ENCODE measurements around the gene CC2D1B. TPM values are rescaled to one million over a fixed set of nuclear protein-coding genes. Genes with fewer than 3 reads are reported as not detected.

Gene CC2D1B
- total and polyA plus RNA-seq, 9 donors, result 15.5 to 38.9 (median 27.0) TPM

DNA sequence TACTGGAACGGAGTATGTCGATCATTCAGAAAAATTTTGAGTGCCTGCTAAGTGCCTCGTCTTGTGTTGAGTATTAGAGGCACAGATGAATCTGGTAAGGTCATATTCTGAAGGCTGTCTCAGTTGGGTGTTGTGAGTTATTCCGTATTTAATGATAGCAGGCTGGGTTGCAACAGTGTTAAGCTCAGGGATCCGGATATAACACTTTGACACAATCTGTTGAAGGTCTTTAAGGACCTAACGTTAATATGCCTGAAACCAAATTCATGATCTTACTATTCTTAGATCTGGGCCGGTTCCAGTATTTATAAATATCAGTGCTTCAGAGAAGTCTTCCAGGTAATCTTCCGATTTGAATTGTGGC is 39.0 kb upstream of the CC2D1B start:
- Histone ChIP-seq H3K9me3 (no peaks in the 10 kb centered on the region), H3K27ac (peak overlapping the region; percentile 2 to 75), H3K4me3 (peak overlapping the region; percentile 76), H3K27me3 (no peaks in the 10 kb centered on the region), H3K4me1 (ENCODE audit: insufficient read depth) (peaks cover 5% of the 10 kb centered on the region), H3K36me3 (no peaks in the 10 kb centered on the region)
- intact Hi-C loops (cut with DNase I), result no loop called here
- no peak for DNase-seq
- TF ChIP-seq POLR2A (IDR thresholded peaks at IDR 0.05) (no peak), EP300 (IDR thresholded peaks at IDR 0.05) (no peak), CTCF (IDR thresholded peaks at IDR 0.05) (no peak)
- WGBS, 3 donors, result 1 to 3% (median 1%) methylated on average over 8 of the region's 8 CpGs

- H3K27me3 ChIP-seq, result no peaks in the 10 kb centered on the region
- 0 to 1% (median 0%) methylated on average over 57 of the region's 57 CpGs for WGBS, 3 donors
- H3K9me3 ChIP-seq, result no peaks in the 10 kb centered on the region
- H3K4me1 ChIP-seq (ENCODE audit: insufficient read depth), result peaks cover 5% of the 10 kb centered on the region
- H3K4me3 ChIP-seq, result peak within 1 kb of the TSS; percentile 76
- peak within 1 kb of the TSS; percentile 2 to 75 for H3K27ac ChIP-seq
- intact Hi-C loops (cut with DNase I), result no loop called here
- TF ChIP-seq CTCF (IDR thresholded peaks at IDR 0.05) (peak in 1 of 3 donors; percentile 47), EP300 (IDR thresholded peaks at IDR 0.05) (no peak), POLR2A (IDR thresholded peaks at IDR 0.05) (peak; percentile 68)
- no peaks in the 10 kb centered on the region for H3K36me3 ChIP-seq
- peak; percentile 97 to 99 (median 98) for DNase-seq
These were observed 38.3 kb upstream of the CC2D1B start, which contains the start of the genes ORC1 and PRPF38A for GRCh38 chr1:52404116-52404974. TSS of gene ORC1 (minus strand) at chr1:52404423. CDS start at chr1:52402223, 2,200 bp downstream. TSS of gene PRPF38A (plus strand) at chr1:52404602. CDS start at chr1:52404750, 148 bp downstream.

- intact Hi-C loops (cut with DNase I), result no loop called here
- TF ChIP-seq EP300 (IDR thresholded peaks at IDR 0.05) (no peak), CTCF (IDR thresholded peaks at IDR 0.05) (no peak), POLR2A (IDR thresholded peaks at IDR 0.05) (no peak)
- Histone ChIP-seq H3K4me1 (ENCODE audit: insufficient read depth) (peaks cover 5% of the 10 kb centered on the region), H3K27ac (no peak overlapping the region), H3K36me3 (no peaks in the 10 kb centered on the region), H3K4me3 (peak overlapping the region; percentile 76), H3K9me3 (no peaks in the 10 kb centered on the region), H3K27me3 (no peaks in the 10 kb centered on the region)
- 0 to 1% (median 0%) methylated on average over 16 of the region's 16 CpGs for WGBS, 3 donors
- no peak for DNase-seq
These were observed 37.6 kb upstream of the CC2D1B start for GRCh38 chr1:52403566-52404115.

- no peaks in the 10 kb centered on the region for H3K9me3 ChIP-seq
These were observed 36.8 kb upstream of the CC2D1B start for GRCh38 chr1:52402860-52403240.

More at GRCh38 chr1:52402860-52403240, 36.8 kb upstream of the CC2D1B start:
- Histone ChIP-seq H3K4me1 (ENCODE audit: insufficient read depth) (peaks cover 5% of the 10 kb centered on the region), H3K27ac (no peak overlapping the region), H3K36me3 (no peaks in the 10 kb centered on the region), H3K4me3 (no peak overlapping the region), H3K27me3 (no peaks in the 10 kb centered on the region)
- WGBS, 3 donors, result 50 to 61% (median 51%) methylated on average over 3 of the region's 3 CpGs
- TF ChIP-seq CTCF (IDR thresholded peaks at IDR 0.05) (no peak), POLR2A (IDR thresholded peaks at IDR 0.05) (no peak), EP300 (IDR thresholded peaks at IDR 0.05) (no peak)
- DNase-seq, result no peak
- intact Hi-C loops (cut with DNase I), result no loop called here
